GM23338 (cell line): Measurements from ENCODE around the gene NDST3. TPM values are rescaled to one million over a fixed set of nuclear protein-coding genes. Genes with fewer than 3 reads are reported as not detected.

ENCODE experiments used
- ATAC-seq: fragments of 200-7000 bp; cut with Tn5 transposase; 3 replicates; pipeline ENCODE4 v1.9.1; 2020
- DNase-seq: peaks from one replicate; pipeline ENCODE4 v3.0.0-alpha.2; 2015; ENCODE audit warnings: low spot score
- H2AFZ ChIP-seq: fragments of 200-600 bp; sonication (generic); 2 replicates; pipeline ENCODE4 v1.8.0; 2016; ENCODE audit warnings: antibody characterized with exemption, mild to moderate bottlenecking, moderate library complexity
- H3F3A ChIP-seq: fragments of 200-600 bp; sonication (generic); replicated peaks from 2 replicates; pipeline ENCODE4 v1.8.0; 2017; ENCODE audit warnings: antibody characterized with exemption, mixed run types, low read depth
- H3K27ac ChIP-seq: fragments of 200-600 bp; sonication (generic); 2 replicates; pipeline ENCODE4 v1.6.1; 2016; ENCODE audit warnings: low read depth
- H3K27me3 ChIP-seq: fragments of 200-600 bp; sonication (generic); 2 replicates; pipeline ENCODE4 v1.8.0; 2016; ENCODE audit warnings: mild to moderate bottlenecking, mixed run types, moderate library complexity; ENCODE audit not compliant: insufficient read depth
- H3K36me3 ChIP-seq: fragments of 200-600 bp; sonication (generic); 2 replicates; pipeline ENCODE4 v1.8.0; 2016; ENCODE audit warnings: mild to moderate bottlenecking; ENCODE audit not compliant: insufficient read depth
- H3K4me1 ChIP-seq: fragments of 200-600 bp; sonication (generic); 2 replicates; pipeline ENCODE4 v1.8.0; 2016; ENCODE audit warnings: mild to moderate bottlenecking, moderate library complexity; ENCODE audit not compliant: insufficient read depth
- H3K4me2 ChIP-seq: fragments of 200-600 bp; sonication (generic); 2 replicates; pipeline ENCODE4 v1.7.1; 2017; ENCODE audit warnings: mixed run types
- H3K4me3 ChIP-seq: fragments of 200-600 bp; sonication (generic); 2 replicates; pipeline ENCODE4 v1.6.1; 2016; ENCODE audit warnings: mixed run types
- H3K79me2 ChIP-seq: fragments of 200-600 bp; sonication (generic); replicated peaks from 2 replicates; pipeline ENCODE4 v1.8.0; 2017; ENCODE audit warnings: mild to moderate bottlenecking; ENCODE audit not compliant: insufficient read depth
- H3K9me2 ChIP-seq: fragments of 200-600 bp; sonication (generic); 2 replicates; pipeline ENCODE4 v1.8.0; 2017; ENCODE audit not compliant: insufficient read depth
- H4K20me1 ChIP-seq: fragments of 200-600 bp; sonication (generic); replicated peaks from 2 replicates; pipeline ENCODE4 v1.8.0; 2017; ENCODE audit warnings: mild to moderate bottlenecking; ENCODE audit not compliant: insufficient read depth
- H3K27ac Mint-ChIP-seq: 2 replicates; pipeline ENCODE4 v1.8.0; 2020; ENCODE audit warnings: inconsistent platforms, mild to moderate bottlenecking, moderate library complexity, mixed read lengths
- H3K27me3 Mint-ChIP-seq: 3 replicates; pipeline ENCODE4 v1.8.0; 2022; ENCODE audit warnings: low read depth, mild to moderate bottlenecking, moderate library complexity, mixed read lengths, inconsistent platforms; ENCODE audit not compliant: insufficient read depth, poor library complexity
- H3K36me3 Mint-ChIP-seq: 3 replicates; pipeline ENCODE4 v1.8.0; 2021; ENCODE audit warnings: low read depth, mild to moderate bottlenecking, inconsistent platforms, moderate library complexity, mixed read lengths
- H3K4me1 Mint-ChIP-seq: 3 replicates; pipeline ENCODE4 v1.8.0; 2020; ENCODE audit warnings: mild to moderate bottlenecking, inconsistent platforms, mixed read lengths
- H3K4me3 Mint-ChIP-seq: 3 replicates; pipeline ENCODE4 v1.8.0; 2021; ENCODE audit warnings: moderate library complexity, mild to moderate bottlenecking, inconsistent platforms, mixed read lengths
- H3K9me3 Mint-ChIP-seq: 3 replicates; pipeline ENCODE4 v1.8.0; 2020; ENCODE audit warnings: moderate library complexity, mild to moderate bottlenecking, inconsistent platforms, mixed read lengths
- CREB1 ChIP-seq: fragments of 250-450 bp; sonication (Bioruptor Pico); IDR thresholded peaks from 2 replicates; pipeline ENCODE4 v1.5.0; 2020; ENCODE audit warnings: low read depth, mild to moderate bottlenecking, moderate library complexity
- EZH2 ChIP-seq: fragments of 200-600 bp; sonication (generic); IDR thresholded peaks from one replicate; pipeline ENCODE4 v1.8.0; 2017; ENCODE audit warnings: antibody characterized with exemption, mild to moderate bottlenecking, low read depth; ENCODE audit not compliant: unreplicated experiment
- EZH2phosphoT487 ChIP-seq: fragments of 200-600 bp; sonication (generic); IDR thresholded peaks from one replicate; pipeline ENCODE4 v1.8.1; 2018; ENCODE audit warnings: antibody characterized with exemption; ENCODE audit not compliant: unreplicated experiment
- JUNB ChIP-seq: IDR thresholded peaks from one replicate; pipeline ENCODE4 v1.6.1; 2016; ENCODE audit warnings: antibody characterized with exemption; ENCODE audit not compliant: unreplicated experiment
- NANOG ChIP-seq: IDR thresholded peaks from 2 replicates; pipeline ENCODE4 v1.6.1; 2016; ENCODE audit warnings: antibody characterized with exemption, borderline replicate concordance
- POLR2AphosphoS5 ChIP-seq: IDR thresholded peaks from 2 replicates; pipeline ENCODE4 v1.6.1; 2016; ENCODE audit warnings: antibody characterized with exemption, low read depth
- STAT1 ChIP-seq: IDR thresholded peaks from one replicate; pipeline ENCODE4 v1.6.1; 2016; ENCODE audit warnings: antibody characterized with exemption; ENCODE audit not compliant: unreplicated experiment
- ZNF114 ChIP-seq: fragments of 250-450 bp; sonication (Bioruptor Pico); IDR thresholded peaks from 2 replicates; pipeline ENCODE4 v1.5.0; 2020; ENCODE audit warnings: mild to moderate bottlenecking, moderate library complexity
- ZNF331 ChIP-seq: fragments of 250-450 bp; sonication (Bioruptor Pico); IDR thresholded peaks from 2 replicates; pipeline ENCODE4 v1.5.0; 2020; ENCODE audit warnings: low read depth, mild to moderate bottlenecking, moderate library complexity
- polyA plus RNA-seq: library from polyadenylated mRNA; unstranded; fragments of >200 nt; fragmentation: Nextera tagmentation; extraction: Ambion mirVana; gene quantifications from 2 replicates; pipeline ENCODE4 v1.2.1, GENCODE V29; 2016
- total RNA-seq: library from RNA; depleted of rRNA; stranded (reverse); fragments of >200 nt; shearing (Covaris generic); gene quantifications from 2 replicates; pipeline ENCODE4 v1.2.3, GENCODE V29; 2014
- TF ChIP-seq, protein P1 (sequence below): fragments of 250-450 bp; sonication (Bioruptor Pico); IDR thresholded peaks from 2 replicates; pipeline ENCODE4 v1.5.0; 2020; ENCODE audit warnings: mild to moderate bottlenecking, moderate library complexity

The NDST3 gene
- total and polyA plus RNA-seq, 2 experiments from 2014 or later, result 0.19 to 0.56 TPM

- TF ChIP-seq, protein P1, sequence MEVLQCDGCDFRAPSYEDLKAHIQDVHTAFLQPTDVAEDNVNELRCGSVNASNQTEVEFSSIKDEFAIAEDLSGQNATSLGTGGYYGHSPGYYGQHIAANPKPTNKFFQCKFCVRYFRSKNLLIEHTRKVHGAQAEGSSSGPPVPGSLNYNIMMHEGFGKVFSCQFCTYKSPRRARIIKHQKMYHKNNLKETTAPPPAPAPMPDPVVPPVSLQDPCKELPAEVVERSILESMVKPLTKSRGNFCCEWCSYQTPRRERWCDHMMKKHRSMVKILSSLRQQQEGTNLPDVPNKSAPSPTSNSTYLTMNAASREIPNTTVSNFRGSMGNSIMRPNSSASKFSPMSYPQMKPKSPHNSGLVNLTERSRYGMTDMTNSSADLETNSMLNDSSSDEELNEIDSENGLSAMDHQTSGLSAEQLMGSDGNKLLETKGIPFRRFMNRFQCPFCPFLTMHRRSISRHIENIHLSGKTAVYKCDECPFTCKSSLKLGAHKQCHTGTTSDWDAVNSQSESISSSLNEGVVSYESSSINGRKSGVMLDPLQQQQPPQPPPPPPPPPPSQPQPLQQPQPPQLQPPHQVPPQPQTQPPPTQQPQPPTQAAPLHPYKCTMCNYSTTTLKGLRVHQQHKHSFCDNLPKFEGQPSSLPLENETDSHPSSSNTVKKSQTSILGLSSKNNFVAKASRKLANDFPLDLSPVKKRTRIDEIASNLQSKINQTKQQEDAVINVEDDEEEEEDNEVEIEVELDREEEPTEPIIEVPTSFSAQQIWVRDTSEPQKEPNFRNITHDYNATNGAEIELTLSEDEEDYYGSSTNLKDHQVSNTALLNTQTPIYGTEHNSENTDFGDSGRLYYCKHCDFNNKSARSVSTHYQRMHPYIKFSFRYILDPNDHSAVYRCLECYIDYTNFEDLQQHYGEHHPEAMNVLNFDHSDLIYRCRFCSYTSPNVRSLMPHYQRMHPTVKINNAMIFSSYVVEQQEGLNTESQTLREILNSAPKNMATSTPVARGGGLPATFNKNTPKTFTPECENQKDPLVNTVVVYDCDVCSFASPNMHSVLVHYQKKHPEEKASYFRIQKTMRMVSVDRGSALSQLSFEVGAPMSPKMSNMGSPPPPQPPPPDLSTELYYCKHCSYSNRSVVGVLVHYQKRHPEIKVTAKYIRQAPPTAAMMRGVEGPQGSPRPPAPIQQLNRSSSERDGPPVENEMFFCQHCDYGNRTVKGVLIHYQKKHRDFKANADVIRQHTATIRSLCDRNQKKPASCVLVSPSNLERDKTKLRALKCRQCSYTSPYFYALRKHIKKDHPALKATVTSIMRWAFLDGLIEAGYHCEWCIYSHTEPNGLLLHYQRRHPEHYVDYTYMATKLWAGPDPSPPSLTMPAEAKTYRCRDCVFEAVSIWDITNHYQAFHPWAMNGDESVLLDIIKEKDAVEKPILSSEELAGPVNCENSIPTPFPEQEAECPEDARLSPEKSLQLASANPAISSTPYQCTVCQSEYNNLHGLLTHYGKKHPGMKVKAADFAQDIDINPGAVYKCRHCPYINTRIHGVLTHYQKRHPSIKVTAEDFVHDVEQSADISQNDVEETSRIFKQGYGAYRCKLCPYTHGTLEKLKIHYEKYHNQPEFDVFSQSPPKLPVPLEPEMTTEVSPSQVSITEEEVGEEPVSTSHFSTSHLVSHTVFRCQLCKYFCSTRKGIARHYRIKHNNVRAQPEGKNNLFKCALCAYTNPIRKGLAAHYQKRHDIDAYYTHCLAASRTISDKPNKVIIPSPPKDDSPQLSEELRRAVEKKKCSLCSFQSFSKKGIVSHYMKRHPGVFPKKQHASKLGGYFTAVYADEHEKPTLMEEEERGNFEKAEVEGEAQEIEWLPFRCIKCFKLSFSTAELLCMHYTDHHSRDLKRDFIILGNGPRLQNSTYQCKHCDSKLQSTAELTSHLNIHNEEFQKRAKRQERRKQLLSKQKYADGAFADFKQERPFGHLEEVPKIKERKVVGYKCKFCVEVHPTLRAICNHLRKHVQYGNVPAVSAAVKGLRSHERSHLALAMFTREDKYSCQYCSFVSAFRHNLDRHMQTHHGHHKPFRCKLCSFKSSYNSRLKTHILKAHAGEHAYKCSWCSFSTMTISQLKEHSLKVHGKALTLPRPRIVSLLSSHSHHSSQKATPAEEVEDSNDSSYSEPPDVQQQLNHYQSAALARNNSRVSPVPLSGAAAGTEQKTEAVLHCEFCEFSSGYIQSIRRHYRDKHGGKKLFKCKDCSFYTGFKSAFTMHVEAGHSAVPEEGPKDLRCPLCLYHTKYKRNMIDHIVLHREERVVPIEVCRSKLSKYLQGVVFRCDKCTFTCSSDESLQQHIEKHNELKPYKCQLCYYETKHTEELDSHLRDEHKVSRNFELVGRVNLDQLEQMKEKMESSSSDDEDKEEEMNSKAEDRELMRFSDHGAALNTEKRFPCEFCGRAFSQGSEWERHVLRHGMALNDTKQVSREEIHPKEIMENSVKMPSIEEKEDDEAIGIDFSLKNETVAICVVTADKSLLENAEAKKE (CRISPR knock-in tag), result no peak
- no peak for TF ChIP-seq CREB1 (CRISPR knock-in tag)
These were observed 12.0 kb downstream of the NDST3 start (continued) for GRCh38 chr4:118046323-118046722.

GRCh38 chr4:118047043-118047442, 12.8 kb downstream of the NDST3 start:
- Mint-ChIP-seq H3K27me3 (peaks cover 2% of the 10 kb centered on the region), H3K36me3 (peaks cover 5% of the 10 kb centered on the region; the same call in 2 of the 3 replicates), H3K4me1 (no peaks in the 10 kb centered on the region; the same call in 2 of the 3 replicates), H3K9me3 (peaks cover 8% of the 10 kb centered on the region; the same call in 2 of the 3 replicates), H3K27ac (no peak overlapping the region), H3K4me3 (no peak overlapping the region)
- DNase-seq (no peak), ATAC-seq (no peak)
- Histone ChIP-seq H3K4me2 (no peak overlapping the region), H3F3A (no peaks in the 10 kb centered on the region), H3K4me3 (no peak overlapping the region), H2AFZ (no peak overlapping the region), H3K27me3 (no peaks in the 10 kb centered on the region), H3K27ac (no peak overlapping the region), H3K9me2 (peaks cover 9% of the 10 kb centered on the region; the same call in 1 of the 2 replicates), H3K79me2 (no peaks in the 10 kb centered on the region), H3K4me1 (no peaks in the 10 kb centered on the region), H3K36me3 (0 out of 2 replicates have a peak, but pooled peaks cover 4% of the 10 kb centered on the region), H4K20me1 (no peaks in the 10 kb centered on the region)
- no peak for TF ChIP-seq POLR2AphosphoS5
- TF ChIP-seq CREB1 (CRISPR knock-in tag), result no peak
- TF ChIP-seq, protein P1 (CRISPR knock-in tag), result no peak
- no peak for TF ChIP-seq EZH2
- no peak for TF ChIP-seq JUNB
- no peak for TF ChIP-seq NANOG
- no peak for TF ChIP-seq EZH2phosphoT487
- TF ChIP-seq STAT1, result no peak
- TF ChIP-seq ZNF114, result no peak
- TF ChIP-seq ZNF331, result no peak
